Esophagus squamous epithelium (tissue), 5 donors: ENCODE data around the gene NFATC3. TPM values are rescaled to one million over a fixed set of nuclear protein-coding genes. Genes with fewer than 3 reads are reported as not detected.

Experiments
- DNase-seq: peaks from one replicate; lab custom pipeline; 2025; lab: John Stamatoyannopoulos, UW
- H3K27ac ChIP-seq, 4 donors: fragments of 200-600 bp; sonication (generic); one replicate each; pipeline ENCODE4 v1.5.1; 2016 to 2019; ENCODE audit warnings: mild to moderate bottlenecking in 1 of 4
- H3K27me3 ChIP-seq, 4 donors: fragments of 200-600 bp; sonication (generic); 1 replicate in 3 of 4; 2 replicates in 1 of 4; pipeline versions ENCODE4 v1.5.1 to v1.6.0; 2017 to 2021; ENCODE audit warnings: antibody characterized with exemption in 1 of 4
- H3K36me3 ChIP-seq, 3 donors: fragments of 200-600 bp; sonication (generic); one replicate each; pipeline ENCODE4 v1.5.1; 2016 to 2019
- H3K4me1 ChIP-seq, 3 donors: fragments of 200-600 bp; sonication (generic); one replicate each; pipeline ENCODE4 v1.5.1; 2017 to 2019
- H3K4me3 ChIP-seq, 4 donors: fragments of 200-600 bp; sonication (generic); 1 replicate in 3 of 4; 2 replicates in 1 of 4; pipeline ENCODE4 v1.5.1; 2016 to 2019; ENCODE audit warnings: mild to moderate bottlenecking in 2 of 4, moderate library complexity in 1 of 4
- H3K9me3 ChIP-seq, 3 donors: fragments of 200-600 bp; sonication (generic); one replicate each; pipeline ENCODE4 v1.5.1; 2016 to 2019
- POLR2A ChIP-seq, 4 donors: fragments of 450-650 bp; IDR thresholded peaks; one replicate each; pipeline ENCODE4 v1.6.1; 2017; ENCODE audit warnings: antibody characterized with exemption in 4 of 4, mild to moderate bottlenecking in 4 of 4, moderate library complexity in 3 of 4
- WGBS, 2 donors: methylation state at CpG; one replicate each; pipeline ENCODE4 v1.1.5; 2018; 5-methylcytosine and 5-hydroxymethylcytosine counted together
- intact Hi-C: fragments of 100-400 bp; cut with DNase I; formaldehyde crosslinking; loops from one replicate; pipeline ENCODE4 v1.15.0; 2022
- total RNA-seq, 4 donors: library from RNA; depleted of rRNA; stranded (reverse); fragments of >200 nt; gene quantifications; one replicate each; pipeline ENCODE4 v1.1.0, GENCODE V29; 2016
- TF ChIP-seq, protein P1 (sequence below), 6 experiments: fragments of 450-650 bp in 4 of 6; fragments of 200-600 bp in 2 of 6; sonication (generic) in 2 of 6; IDR thresholded peaks; one replicate each; pipeline ENCODE4 v1.5.1; 2016 to 2019; ENCODE audit warnings: antibody characterized with exemption in 6 of 6, mild to moderate bottlenecking in 4 of 6, moderate library complexity in 4 of 6
- donor health status: DM: yes; HTN: yes; CAD: no.

NFATC3 gene
- total RNA-seq, 4 donors from 2014 or later = 18.6 to 30.9 (median 20.5) TPM

- peaks cover 37 to 66% (median 42%) of the 10 kb centered on the region in 3 donors for H3K4me1 ChIP-seq
- intact Hi-C loops = loop anchor here (10.0 kb wide), 1 partner anchor 155 kb away; the partner anchor contains the start of gene ESRP2
- H3K36me3 ChIP-seq = peaks cover 0 to 52% (median 10%) of the 10 kb centered on the region in 3 donors
- H3K27me3 ChIP-seq = no peaks in the 10 kb centered on the region
- TF ChIP-seq, protein P1, sequence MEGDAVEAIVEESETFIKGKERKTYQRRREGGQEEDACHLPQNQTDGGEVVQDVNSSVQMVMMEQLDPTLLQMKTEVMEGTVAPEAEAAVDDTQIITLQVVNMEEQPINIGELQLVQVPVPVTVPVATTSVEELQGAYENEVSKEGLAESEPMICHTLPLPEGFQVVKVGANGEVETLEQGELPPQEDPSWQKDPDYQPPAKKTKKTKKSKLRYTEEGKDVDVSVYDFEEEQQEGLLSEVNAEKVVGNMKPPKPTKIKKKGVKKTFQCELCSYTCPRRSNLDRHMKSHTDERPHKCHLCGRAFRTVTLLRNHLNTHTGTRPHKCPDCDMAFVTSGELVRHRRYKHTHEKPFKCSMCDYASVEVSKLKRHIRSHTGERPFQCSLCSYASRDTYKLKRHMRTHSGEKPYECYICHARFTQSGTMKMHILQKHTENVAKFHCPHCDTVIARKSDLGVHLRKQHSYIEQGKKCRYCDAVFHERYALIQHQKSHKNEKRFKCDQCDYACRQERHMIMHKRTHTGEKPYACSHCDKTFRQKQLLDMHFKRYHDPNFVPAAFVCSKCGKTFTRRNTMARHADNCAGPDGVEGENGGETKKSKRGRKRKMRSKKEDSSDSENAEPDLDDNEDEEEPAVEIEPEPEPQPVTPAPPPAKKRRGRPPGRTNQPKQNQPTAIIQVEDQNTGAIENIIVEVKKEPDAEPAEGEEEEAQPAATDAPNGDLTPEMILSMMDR (IDR thresholded peaks at IDR 0.05) = no peak
- no peak for TF ChIP-seq POLR2A (IDR thresholded peaks at IDR 0.05)
- DNase-seq = no peak
- H3K27ac ChIP-seq = peak overlapping the region; percentile 56 to 84 (median 76)
- 44 to 59% methylated on average over 5 to 8 of the region's 13 CpGs for WGBS, 2 donors
- H3K9me3 ChIP-seq = no peaks in the 10 kb centered on the region
- H3K4me3 ChIP-seq = peak overlapping the region in 1 of 4 donors; percentile 2
These were observed 5.4 kb upstream of the NFATC3 start for GRCh38 chr16:68079626-68080344.

DNA sequence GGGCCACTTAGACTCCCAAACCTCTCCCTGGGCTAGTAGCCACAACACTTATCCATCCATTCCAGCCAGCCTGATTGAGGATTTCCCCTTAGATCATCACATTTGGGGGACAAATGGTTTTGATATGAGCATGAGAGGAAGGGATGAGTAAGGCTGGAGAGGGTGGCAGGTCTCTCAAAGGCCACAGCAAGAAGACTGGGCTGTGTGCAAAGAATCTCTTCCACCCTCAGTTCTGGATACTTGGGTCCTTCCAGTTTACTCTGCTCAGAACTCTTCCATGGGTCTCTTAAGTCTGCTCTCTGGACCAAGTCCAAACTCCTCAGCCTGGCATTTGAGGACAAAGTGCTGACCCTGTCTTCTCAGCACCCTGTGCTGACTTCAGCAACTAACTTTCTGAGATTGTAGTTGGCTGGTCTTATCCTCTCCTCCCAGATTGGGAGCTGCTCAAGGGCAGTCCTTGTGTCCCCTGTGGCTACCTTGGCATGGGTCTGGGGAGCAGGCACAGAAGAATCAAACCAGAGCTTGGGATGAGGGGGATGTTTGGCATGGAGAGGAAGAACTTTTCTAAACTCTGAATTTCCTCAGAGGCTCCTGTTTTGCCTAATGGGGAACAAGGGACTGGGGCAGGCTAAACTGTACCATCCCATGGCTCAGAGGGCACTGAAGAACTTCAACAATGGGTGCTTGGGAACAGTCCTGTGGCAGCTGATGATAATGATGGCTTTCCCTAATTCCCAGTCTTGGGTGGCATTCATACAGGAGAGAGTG lies 3.1 kb upstream of the NFATC3 start:
- intact Hi-C loops = loop anchor here (10.0 kb wide), 1 partner anchor 153 kb away; the partner anchor contains the start of gene ESRP2

DNA sequence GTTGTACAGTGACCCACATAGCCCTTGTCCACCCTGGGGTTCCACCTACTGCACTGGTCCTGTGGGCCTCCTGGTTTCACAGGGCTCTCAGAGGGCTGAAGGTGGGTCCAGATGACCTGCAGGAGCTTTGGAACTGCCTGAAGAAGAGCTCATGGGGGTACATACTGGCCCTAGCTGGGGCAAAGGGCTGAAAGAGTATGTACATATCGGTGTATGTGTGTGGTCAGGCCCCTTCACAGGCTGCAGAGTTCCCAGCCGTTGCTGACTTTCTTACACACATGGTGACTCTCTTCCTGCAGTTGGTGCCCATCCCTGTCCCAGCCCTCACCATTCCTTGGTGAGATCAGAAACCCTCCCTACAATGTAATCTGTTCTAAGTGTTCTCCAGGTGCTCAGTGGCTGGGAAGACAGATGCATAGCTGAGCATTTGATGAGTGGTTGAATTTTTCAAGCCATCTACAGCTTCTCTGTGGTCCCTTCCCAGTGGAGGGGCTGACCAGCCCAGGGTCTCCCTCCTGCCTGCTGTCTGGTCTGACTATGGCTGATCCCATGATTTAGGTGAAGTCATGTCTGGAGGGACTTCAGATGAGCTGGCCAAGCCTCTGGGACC lies 2.4 kb upstream of the NFATC3 start:
- peaks cover 45 to 80% (median 46%) of the 10 kb centered on the region in 3 donors for H3K4me1 ChIP-seq
- TF ChIP-seq, protein P1 (IDR thresholded peaks at IDR 0.05) = no peak
- TF ChIP-seq POLR2A (IDR thresholded peaks at IDR 0.05) = no peak
- intact Hi-C loops = loop anchor here (10.0 kb wide), 1 partner anchor 152 kb away; the partner anchor contains the start of gene ESRP2
- DNase-seq = no peak
- 68% methylated on average over 2 of the region's 2 CpGs; no CpG with 5 or more reads in 1 of the 2 donors for WGBS, 2 donors
- H3K9me3 ChIP-seq = no peaks in the 10 kb centered on the region
- H3K27ac ChIP-seq = peak overlapping the region in 2 of 4 donors; percentile 98 to 99
- H3K27me3 ChIP-seq = no peaks in the 10 kb centered on the region
- peaks cover 0 to 23% (median 3%) of the 10 kb centered on the region in 3 donors for H3K36me3 ChIP-seq
- no peak overlapping the region for H3K4me3 ChIP-seq

More for the DNA sequence above, 3.1 kb upstream of the NFATC3 start:
- peaks cover 45 to 73% (median 46%) of the 10 kb centered on the region in 3 donors for H3K4me1 ChIP-seq
- TF ChIP-seq, protein P1 (IDR thresholded peaks at IDR 0.05) = no peak
- H3K9me3 ChIP-seq = no peaks in the 10 kb centered on the region
- DNase-seq = no peak
- H3K36me3 ChIP-seq = peaks cover 0 to 30% (median 3%) of the 10 kb centered on the region in 3 donors
- peak overlapping the region in 2 of 4 donors; percentile 98 to 99 for H3K27ac ChIP-seq
- H3K4me3 ChIP-seq = no peak overlapping the region
- no peaks in the 10 kb centered on the region for H3K27me3 ChIP-seq

- Histone ChIP-seq H3K27ac (peak overlapping the region; percentile 8 to 99 (median 98)), H3K4me1 (peaks cover 45 to 83% (median 46%) of the 10 kb centered on the region in 3 donors), H3K36me3 (peaks cover 0 to 17% (median 3%) of the 10 kb centered on the region in 3 donors), H3K4me3 (no peak overlapping the region), H3K27me3 (no peaks in the 10 kb centered on the region), H3K9me3 (no peaks in the 10 kb centered on the region)
- intact Hi-C loops = loop anchor here (10.0 kb wide), 1 partner anchor 151 kb away; the partner anchor contains the start of gene ESRP2
- no peak for DNase-seq
- 93 to 94% methylated on average over 4 of the region's 4 CpGs for WGBS, 2 donors
- no peak for TF ChIP-seq POLR2A (IDR thresholded peaks at IDR 0.05)
- TF ChIP-seq, protein P1 (IDR thresholded peaks at IDR 0.05) = no peak
These were observed 1.9 kb upstream of the NFATC3 start for GRCh38 chr16:68083239-68083781.
